Activated CD4-positive, alpha-beta T cell treated with anti-CD3 and anti-CD28 coated beads, Interleukin-2, amount 10 ng/mL, durations not matched to agents 24 days and 14 days (primary cell): ENCODE measurements around the gene TACR1. TPM values are rescaled to one million over a fixed set of nuclear protein-coding genes. Genes with fewer than 3 reads are reported as not detected.
"Not testable (repeated sequence)": the region's sequence is repeated elsewhere in the genome, so short reads cannot be mapped to it uniquely, and the experiment has no call there.

Experiments
- DNase-seq: peaks from one replicate; pipeline ENCODE4 v3.0.0; 2022
- H3K27ac Mint-ChIP-seq: one replicate; pipeline ENCODE4 v1.8.0; 2022; ENCODE audit warnings: mild to moderate bottlenecking, mixed read lengths
- H3K27me3 Mint-ChIP-seq: one replicate; pipeline ENCODE4 v1.8.0; 2022; ENCODE audit warnings: mixed read lengths
- H3K36me3 Mint-ChIP-seq: one replicate; pipeline ENCODE4 v1.8.0; 2022; ENCODE audit warnings: low read depth, mild to moderate bottlenecking, mixed read lengths
- H3K4me1 Mint-ChIP-seq: one replicate; pipeline ENCODE4 v1.8.0; 2021; ENCODE audit warnings: mixed read lengths
- H3K4me3 Mint-ChIP-seq: one replicate; pipeline ENCODE4 v1.8.0; 2022; ENCODE audit warnings: mild to moderate bottlenecking, moderate library complexity, mixed read lengths
- H3K9me3 Mint-ChIP-seq: one replicate; pipeline ENCODE4 v1.8.0; 2021; ENCODE audit warnings: mixed read lengths
- intact Hi-C: fragments of 100-400 bp; cut with micrococcal nuclease; formaldehyde crosslinking; loops from one replicate; pipeline ENCODE4 v1.15.1; 2023
- total RNA-seq: library from RNA; stranded (reverse); gene quantifications from 2 replicates; pipeline ENCODE4 v1.2.3, GENCODE V29; 2022

Gene TACR1
- total RNA-seq, 1 donor from 2014 or later: not detected

DNA sequence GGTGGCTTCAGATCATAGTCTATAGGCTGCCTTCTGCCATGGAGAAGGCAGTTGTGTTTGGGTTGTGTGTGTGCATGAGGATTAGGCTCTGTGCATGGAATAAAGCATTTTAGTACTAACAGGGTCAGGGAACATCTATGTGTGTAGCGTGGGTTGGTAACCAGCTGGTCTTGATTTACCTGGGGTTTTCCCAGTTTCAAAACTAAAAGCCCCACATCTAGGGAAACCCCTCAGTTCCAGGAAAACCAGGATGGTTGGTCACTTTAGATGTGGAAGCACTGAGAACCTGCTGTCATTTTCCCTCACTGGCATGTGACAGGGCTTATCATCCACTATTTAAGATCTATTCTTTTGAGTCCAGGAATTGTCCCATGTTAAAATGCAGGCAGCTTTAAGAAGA lies 124.6 kb downstream of the TACR1 start:
- Mint-ChIP-seq H3K27me3 (no peaks in the 10 kb centered on the region), H3K9me3 (no peaks in the 10 kb centered on the region), H3K36me3 (no peaks in the 10 kb centered on the region), H3K4me1 (no peaks in the 10 kb centered on the region), H3K4me3 (no peak overlapping the region), H3K27ac (no peak overlapping the region)
- DNase-seq: no peak
- intact Hi-C loops: no loop called here

- Mint-ChIP-seq H3K4me3 (no peak overlapping the region), H3K4me1 (no peaks in the 10 kb centered on the region), H3K27ac (no peak overlapping the region), H3K9me3 (no peaks in the 10 kb centered on the region), H3K36me3 (no peaks in the 10 kb centered on the region), H3K27me3 (no peaks in the 10 kb centered on the region)
- intact Hi-C loops: no loop called here
- no peak for DNase-seq
These were observed 125.1 kb downstream of the TACR1 start for GRCh38 chr2:75074228-75074627.

- H3K27ac Mint-ChIP-seq: no peak overlapping the region
- intact Hi-C loops: no loop called here
- no peaks in the 10 kb centered on the region for H3K9me3 Mint-ChIP-seq
- H3K27me3 Mint-ChIP-seq: no peaks in the 10 kb centered on the region
- no peak overlapping the region for H3K4me3 Mint-ChIP-seq
- H3K36me3 Mint-ChIP-seq: no peaks in the 10 kb centered on the region
- DNase-seq: no peak
- no peaks in the 10 kb centered on the region for H3K4me1 Mint-ChIP-seq
These were observed 127.6 kb downstream of the TACR1 start for GRCh38 chr2:75071766-75072165.

DNA sequence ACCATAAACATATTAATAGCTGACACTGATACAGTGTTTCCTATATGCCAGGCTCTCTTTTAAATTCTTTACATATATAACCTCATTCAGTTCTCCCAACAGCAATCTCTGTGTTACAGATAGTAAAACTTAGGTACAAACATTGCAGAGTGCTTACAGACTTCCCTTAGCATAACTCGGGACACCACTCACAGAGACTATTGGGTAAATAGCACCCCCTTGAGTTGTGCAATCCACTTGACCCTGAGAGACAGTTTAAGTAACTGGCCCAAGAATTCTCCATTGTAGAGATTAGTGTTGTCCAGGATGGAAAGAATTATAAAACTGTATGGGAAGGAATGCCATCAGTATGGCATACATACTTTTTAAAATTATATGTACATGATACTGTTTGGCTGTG lies 130.8 kb downstream of the TACR1 start:
- no peaks in the 10 kb centered on the region for H3K36me3 Mint-ChIP-seq
- no peaks in the 10 kb centered on the region for H3K9me3 Mint-ChIP-seq
- H3K4me3 Mint-ChIP-seq: no peak overlapping the region
- DNase-seq: no peak
- no peaks in the 10 kb centered on the region for H3K4me1 Mint-ChIP-seq
- peaks cover 2% of the 10 kb centered on the region for H3K27me3 Mint-ChIP-seq
- no peak overlapping the region for H3K27ac Mint-ChIP-seq
- intact Hi-C loops: loop anchor here (5.0 to 10.0 kb wide), 2 partner anchors 151 to 536 kb away; no protein-coding TSS in a partner anchor

GRCh38 chr2:75067506-75067905 lies 131.8 kb downstream of the TACR1 start:
- no peak overlapping the region for H3K4me3 Mint-ChIP-seq

GRCh38 chr2:75066121-75066902 lies 133.0 kb downstream of the TACR1 start:
- H3K27me3 Mint-ChIP-seq: peaks cover 2% of the 10 kb centered on the region
- DNase-seq: no peak
- no peaks in the 10 kb centered on the region for H3K36me3 Mint-ChIP-seq
- no peak overlapping the region for H3K4me3 Mint-ChIP-seq
- H3K9me3 Mint-ChIP-seq: no peaks in the 10 kb centered on the region
- intact Hi-C loops: loop anchor here (5.0 to 10.0 kb wide), 2 partner anchors 149 to 538 kb away; no protein-coding TSS in a partner anchor
- H3K4me1 Mint-ChIP-seq: no peaks in the 10 kb centered on the region
- no peak overlapping the region for H3K27ac Mint-ChIP-seq

More at GRCh38 chr2:75067506-75067905, 131.8 kb downstream of the TACR1 start:
- intact Hi-C loops: loop anchor here (5.0 to 10.0 kb wide), 2 partner anchors 150 to 537 kb away; no protein-coding TSS in a partner anchor
- no peak overlapping the region for H3K27ac Mint-ChIP-seq
- no peak for DNase-seq
- no peaks in the 10 kb centered on the region for H3K9me3 Mint-ChIP-seq
- H3K4me1 Mint-ChIP-seq: no peaks in the 10 kb centered on the region
- H3K27me3 Mint-ChIP-seq: peaks cover 2% of the 10 kb centered on the region
- no peaks in the 10 kb centered on the region for H3K36me3 Mint-ChIP-seq

GRCh38 chr2:75065402-75066008 lies 133.8 kb downstream of the TACR1 start:
- peaks cover 2% of the 10 kb centered on the region for H3K27me3 Mint-ChIP-seq
- no peaks in the 10 kb centered on the region for H3K36me3 Mint-ChIP-seq
- no peak for DNase-seq
- H3K4me3 Mint-ChIP-seq: no peak overlapping the region
- H3K27ac Mint-ChIP-seq: peak overlapping the region; percentile 21
- H3K4me1 Mint-ChIP-seq: no peaks in the 10 kb centered on the region
- intact Hi-C loops: loop anchor here (2.0 to 10.0 kb wide), 3 partner anchors 148 to 539 kb away; no protein-coding TSS in a partner anchor
- no peaks in the 10 kb centered on the region for H3K9me3 Mint-ChIP-seq

DNA sequence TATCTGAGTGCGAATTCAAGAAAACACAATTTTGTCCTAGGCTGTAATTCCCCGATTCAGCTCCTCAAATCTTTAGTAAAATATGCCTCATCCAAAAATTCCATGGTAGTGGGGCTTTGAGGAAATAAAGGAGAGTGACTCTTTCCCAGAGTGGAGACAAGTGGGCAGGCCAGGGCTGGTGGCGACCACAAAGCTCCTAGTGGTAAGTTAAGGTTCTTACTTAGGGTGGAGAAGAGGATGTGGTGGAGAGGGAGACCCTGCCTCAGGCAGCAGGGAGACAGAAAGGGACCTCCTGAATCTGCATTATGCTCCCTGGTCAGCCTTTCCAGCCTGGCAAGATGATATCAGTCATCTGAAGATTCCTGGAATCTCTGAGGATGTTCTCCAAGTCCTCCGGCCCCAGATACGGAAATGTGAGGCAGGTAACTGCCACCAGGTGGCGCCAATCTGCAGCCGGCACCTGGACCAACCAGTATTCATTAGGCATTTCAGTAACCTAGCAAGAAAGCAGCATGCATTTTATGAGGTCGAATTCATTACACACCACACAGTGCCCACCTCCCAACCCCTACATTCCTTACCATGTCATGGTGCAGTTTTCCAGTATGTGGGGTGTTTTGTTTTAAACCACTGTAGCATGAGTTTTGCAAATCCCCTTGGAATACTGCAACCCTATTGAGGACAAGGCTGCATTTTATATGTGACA lies 134.5 kb downstream of the TACR1 start:
- peak; percentile 84 for DNase-seq
- Mint-ChIP-seq H3K36me3 (no peaks in the 10 kb centered on the region), H3K9me3 (no peaks in the 10 kb centered on the region), H3K4me1 (no peaks in the 10 kb centered on the region), H3K27ac (no peak overlapping the region), H3K27me3 (peaks cover 2% of the 10 kb centered on the region), H3K4me3 (no peak overlapping the region)
- intact Hi-C loops: loop anchor here (2.0 to 10.0 kb wide), 3 partner anchors 148 to 540 kb away; no protein-coding TSS in a partner anchor

DNA sequence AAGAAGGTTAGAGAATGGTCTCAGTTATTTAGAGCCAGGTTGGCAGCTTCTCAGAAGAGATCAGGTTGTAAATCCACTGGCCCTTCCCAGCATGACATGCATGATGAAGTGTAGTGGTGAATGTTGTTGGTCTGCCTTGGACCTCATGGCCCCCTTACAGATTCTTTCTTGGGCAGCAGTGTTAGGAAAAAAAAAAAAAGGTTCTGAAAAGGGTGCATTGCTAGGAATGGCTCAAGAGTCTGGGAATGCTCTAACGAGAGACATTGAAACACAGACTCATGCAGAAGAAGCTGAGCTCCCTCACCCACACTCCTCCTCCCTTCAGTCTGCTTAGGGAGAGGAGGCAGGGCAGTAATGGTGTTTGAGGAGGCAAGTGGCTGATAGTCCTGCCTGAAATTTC lies 135.4 kb downstream of the TACR1 start:
- peaks cover 2% of the 10 kb centered on the region for H3K27me3 Mint-ChIP-seq
- no peaks in the 10 kb centered on the region for H3K4me1 Mint-ChIP-seq
- no peaks in the 10 kb centered on the region for H3K9me3 Mint-ChIP-seq
- no peaks in the 10 kb centered on the region for H3K36me3 Mint-ChIP-seq
- no peak overlapping the region for H3K27ac Mint-ChIP-seq
- DNase-seq: no peak
- no peak overlapping the region for H3K4me3 Mint-ChIP-seq
- intact Hi-C loops: loop anchor here (2.0 to 10.0 kb wide), 2 partner anchors 341 to 541 kb away; no protein-coding TSS in a partner anchor

GRCh38 chr2:75058427-75058826 lies 140.9 kb downstream of the TACR1 start:
- H3K36me3 Mint-ChIP-seq: no peaks in the 10 kb centered on the region
- no peak overlapping the region for H3K27ac Mint-ChIP-seq
- no peak overlapping the region for H3K4me3 Mint-ChIP-seq
- H3K27me3 Mint-ChIP-seq: peaks cover 7% of the 10 kb centered on the region
- H3K4me1 Mint-ChIP-seq: no peaks in the 10 kb centered on the region
- H3K9me3 Mint-ChIP-seq: no peaks in the 10 kb centered on the region
- intact Hi-C loops: no loop called here
- DNase-seq: no peak

DNA sequence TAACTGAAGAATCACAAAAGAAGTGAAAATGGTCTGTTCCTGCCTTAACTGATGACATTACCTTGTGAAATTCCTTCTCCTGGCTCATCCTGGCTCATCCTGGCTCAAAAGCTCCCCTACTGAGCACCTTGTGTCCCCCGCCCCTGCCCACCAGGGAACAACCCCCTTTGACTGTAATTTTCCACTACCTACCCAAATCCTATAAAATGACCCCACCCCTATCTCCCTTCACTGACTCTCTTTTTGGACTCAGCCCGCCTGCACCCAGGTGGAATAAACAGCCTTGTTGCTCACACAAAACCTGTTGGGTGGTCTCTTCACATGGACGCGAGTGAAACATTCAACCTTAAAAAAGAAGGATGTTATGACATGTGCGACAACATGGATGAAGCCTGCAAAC lies 142.2 kb downstream of the TACR1 start:
- intact Hi-C loops, H3K4me3 Mint-ChIP-seq: not testable (repeated sequence)

GRCh38 chr2:75055820-75056675 lies 143.3 kb downstream of the TACR1 start:
- no peak overlapping the region for H3K27ac Mint-ChIP-seq
- no peaks in the 10 kb centered on the region for H3K4me1 Mint-ChIP-seq
- H3K36me3 Mint-ChIP-seq: no peaks in the 10 kb centered on the region
- no peak overlapping the region for H3K4me3 Mint-ChIP-seq
- no peak for DNase-seq
- no peaks in the 10 kb centered on the region for H3K9me3 Mint-ChIP-seq
- intact Hi-C loops: no loop called here
- H3K27me3 Mint-ChIP-seq: peaks cover 7% of the 10 kb centered on the region

More for the DNA sequence above, 142.2 kb downstream of the TACR1 start:
- not testable (repeated sequence) for H3K27me3 Mint-ChIP-seq, H3K27ac Mint-ChIP-seq, H3K36me3 Mint-ChIP-seq, H3K4me1 Mint-ChIP-seq, H3K9me3 Mint-ChIP-seq, DNase-seq

- intact Hi-C loops: no loop called here
- Mint-ChIP-seq H3K27ac (no peak overlapping the region), H3K4me3 (no peak overlapping the region), H3K9me3 (no peaks in the 10 kb centered on the region), H3K27me3 (peaks cover 7% of the 10 kb centered on the region), H3K36me3 (no peaks in the 10 kb centered on the region), H3K4me1 (no peaks in the 10 kb centered on the region)
- DNase-seq: no peak
These were observed 144.0 kb downstream of the TACR1 start for GRCh38 chr2:75055142-75055819.
